OCI-LY7 (cell line): ENCODE measurements around the gene LINC01488. TPM values are rescaled to one million over a fixed set of nuclear protein-coding genes. Genes with fewer than 3 reads are reported as not detected.

ENCODE experiments used
- BruUV-seq: library from RNA; stranded (reverse); fragments of 400-500 nt; replicated peaks from 2 replicates; lab custom pipeline; 2021; lab: Mats Ljungman, UMichigan
- CTCF ChIA-PET: fragments of 300-600 bp; sonication (Branson Sonifier 250); formaldehyde crosslinking; loops from one replicate; lab custom pipeline; 2022; ENCODE audit warnings: antibody characterized with exemption; ENCODE audit not compliant: unreplicated experiment; lab: Charles Lee
- POLR2A ChIA-PET: fragments of 300-600 bp; sonication (Branson Sonifier 250); formaldehyde crosslinking; loops from one replicate; lab custom pipeline; 2022; ENCODE audit warnings: antibody characterized with exemption; lab: Charles Lee
- DNase-seq: peaks from one replicate; pipeline ENCODE4 v3.0.0-alpha.2; 2015; ENCODE audit warnings: low spot score
- H2AFZ ChIP-seq: fragments of 200-600 bp; sonication (generic), shearing (Covaris generic); 2 replicates; pipeline ENCODE4 v1.6.1; 2014; ENCODE audit warnings: mild to moderate bottlenecking, antibody characterized with exemption, low read length, moderate library complexity
- H3K27ac ChIP-seq: fragments of 200-600 bp; sonication (generic); 2 replicates; pipeline ENCODE4 v1.5.1; 2014; ENCODE audit warnings: mixed run types, low read depth, mild to moderate bottlenecking, moderate library complexity, low read length, inconsistent platforms; ENCODE audit not compliant: poor library complexity, severe bottlenecking
- H3K36me3 ChIP-seq: fragments of 200-600 bp; sonication (generic); 2 replicates; pipeline ENCODE4 v1.6.1; 2014; ENCODE audit warnings: mild to moderate bottlenecking, antibody characterized with exemption, low read length, moderate library complexity, mixed read lengths; ENCODE audit not compliant: insufficient read depth
- H3K4me1 ChIP-seq: fragments of 200-600 bp; sonication (generic); 2 replicates; pipeline ENCODE4 v1.5.1; 2014; ENCODE audit warnings: mild to moderate bottlenecking, low read length; ENCODE audit not compliant: insufficient read depth, poor library complexity, severe bottlenecking
- H3K4me2 ChIP-seq: fragments of 200-600 bp; sonication (generic); 2 replicates; pipeline ENCODE4 v1.6.1; 2014; ENCODE audit warnings: mild to moderate bottlenecking, low read length
- H3K4me3 ChIP-seq: fragments of 200-600 bp; sonication (generic); 2 replicates; pipeline ENCODE4 v1.5.1; 2014; ENCODE audit warnings: mild to moderate bottlenecking, low read depth, low read length; ENCODE audit not compliant: poor library complexity, severe bottlenecking
- H3K79me2 ChIP-seq: fragments of 200-600 bp; sonication (generic); 2 replicates; pipeline ENCODE4 v1.6.1; 2016; ENCODE audit warnings: low read depth, mild to moderate bottlenecking, low read length, moderate library complexity, mixed read lengths; ENCODE audit not compliant: insufficient read depth
- H3K9me2 ChIP-seq: fragments of 200-600 bp; sonication (generic); 2 replicates; pipeline ENCODE4 v1.6.1; 2016; ENCODE audit warnings: mild to moderate bottlenecking, low read length, mixed read lengths; ENCODE audit not compliant: insufficient read depth
- H3K9me3 ChIP-seq: fragments of 200-600 bp; sonication (generic); 2 replicates; pipeline ENCODE4 v1.6.1; 2014; ENCODE audit warnings: mild to moderate bottlenecking, mixed run types, low read length, mixed read lengths
- H4K20me1 ChIP-seq: fragments of 200-600 bp; sonication (generic); 2 replicates; pipeline ENCODE4 v1.6.1; 2014; ENCODE audit warnings: mild to moderate bottlenecking, antibody characterized with exemption, low read length, moderate library complexity, mixed read lengths; ENCODE audit not compliant: insufficient read depth
- CTCF ChIP-seq: fragments of 200-600 bp; sonication (generic); conservative IDR thresholded peaks from 2 replicates; pipeline ENCODE4 v1.5.1; 2014; ENCODE audit warnings: mild to moderate bottlenecking, antibody characterized with exemption, low read length, moderate library complexity, mixed read lengths
- EZH2phosphoT487 ChIP-seq: fragments of 200-600 bp; sonication (generic); IDR thresholded peaks from 2 replicates; pipeline ENCODE4 v1.6.1; 2018; ENCODE audit warnings: low read depth, borderline replicate concordance, mild to moderate bottlenecking, mixed run types, antibody characterized with exemption, low read length, moderate library complexity, mixed read lengths
- intact Hi-C: fragments of 100-400 bp; cut with micrococcal nuclease; formaldehyde crosslinking; loops from one replicate; pipeline ENCODE4 v1.10.0; 2022; ENCODE audit not compliant: unreplicated experiment
- total RNA-seq, 2 experiments: library from RNA; depleted of rRNA in 1 of 2; stranded (reverse); fragments of >200 nt in 1 of 2; shearing (Covaris generic) in 1 of 2; gene quantifications; 2 replicates each; pipeline ENCODE4 v1.2.3, GENCODE V29; 2014 to 2022

LINC01488 gene
- total RNA-seq, 2 experiments from 2014 or later = not detected

GRCh38 chr11:69541501-69542313 lies 60.2 kb downstream of the LINC01488 start:
- ChIA-PET CTCF (no interaction called here), POLR2A (no interaction called here)
- no peak for DNase-seq
- Histone ChIP-seq H3K4me2 (no peak overlapping the region), H3K79me2 (no peaks in the 10 kb centered on the region), H4K20me1 (no peaks in the 10 kb centered on the region), H3K27ac (no peak overlapping the region), H3K36me3 (no peaks in the 10 kb centered on the region), H3K9me3 (no peaks in the 10 kb centered on the region), H3K9me2 (no peaks in the 10 kb centered on the region), H3K4me1 (no peaks in the 10 kb centered on the region), H2AFZ (no peak overlapping the region), H3K4me3 (no peak overlapping the region)
- no TSS peak for BruUV-seq
- TF ChIP-seq EZH2phosphoT487 (no peak), CTCF (no peak)
- intact Hi-C loops = no loop called here

- H3K4me1 ChIP-seq = no peaks in the 10 kb centered on the region
- intact Hi-C loops = no loop called here
- H4K20me1 ChIP-seq = no peaks in the 10 kb centered on the region
- no peak overlapping the region for H3K4me2 ChIP-seq
- no peak for DNase-seq
- TF ChIP-seq CTCF (no peak), EZH2phosphoT487 (no peak)
- POLR2A ChIA-PET = no interaction called here
- CTCF ChIA-PET = no interaction called here
- H3K9me2 ChIP-seq = no peaks in the 10 kb centered on the region
- H3K27ac ChIP-seq = no peak overlapping the region
- H3K4me3 ChIP-seq = no peak overlapping the region
- H2AFZ ChIP-seq = no peak overlapping the region
- no peaks in the 10 kb centered on the region for H3K36me3 ChIP-seq
- BruUV-seq = no TSS peak
- no peaks in the 10 kb centered on the region for H3K79me2 ChIP-seq
- no peaks in the 10 kb centered on the region for H3K9me3 ChIP-seq
Observed at GRCh38 chr11:69542314-69543168, 61.1 kb downstream of the LINC01488 start.

Other genes starting within 250 kb of the LINC01488 start
- 1.0 and 3.2 TPM in 2 replicates for gene MYEOV, start 187.5 kb upstream of the LINC01488 start, total RNA-seq (2014; rRNA removed; shearing (Covaris generic))
- 7.7 and 8.8 TPM in 2 replicates for gene MYEOV, start 187.5 kb upstream of the LINC01488 start, total RNA-seq (2022)
- 0.44 TPM in 1 of 2 replicates, not detected in the other for gene CCND1, start 159.5 kb downstream of the LINC01488 start, total RNA-seq (2014; rRNA removed; shearing (Covaris generic))
- gene CCND1, start 159.5 kb downstream of the LINC01488 start, total RNA-seq (2022) = not detected in 2 replicates
- gene LTO1, start 193.7 kb downstream of the LINC01488 start, total RNA-seq (2014; rRNA removed; shearing (Covaris generic)) = 27.6 and 28.8 TPM in 2 replicates
- 34.5 and 35.9 TPM in 2 replicates for gene LTO1, start 193.7 kb downstream of the LINC01488 start, total RNA-seq (2022)
- not detected in 2 replicates for gene FGF19, start 222.4 kb downstream of the LINC01488 start, total RNA-seq (2014; rRNA removed; shearing (Covaris generic))
- not detected in 2 replicates for gene FGF19, start 222.4 kb downstream of the LINC01488 start, total RNA-seq (2022)